Lower leg skin (tissue), 4 donors: ENCODE measurements around the gene MKNK1. TPM values are rescaled to one million over a fixed set of nuclear protein-coding genes. Genes with fewer than 3 reads are reported as not detected.
A peak's percentile ranks its signal among the peaks of the same experiment; 100 is the strongest.

Experiments used
- DNase-seq, 2 donors: peaks; one replicate each; pipeline ENCODE4 v3.0.0-alpha.2; 2019; ENCODE audit warnings: low spot score in 2 of 2
- H3K4me3 ChIP-seq: fragments of 200-600 bp; sonication (generic); 2 replicates; pipeline ENCODE4 v1.5.1; 2017; ENCODE audit warnings: mild to moderate bottlenecking, low read depth; ENCODE audit not compliant: poor library complexity, severe bottlenecking
- POLR2A ChIP-seq, 2 donors: fragments of 450-650 bp; IDR thresholded peaks; one replicate each; pipeline ENCODE4 v1.6.1; 2016 to 2017; ENCODE audit warnings: antibody characterized with exemption in 2 of 2, mild to moderate bottlenecking in 1 of 2, moderate library complexity in 1 of 2
- WGBS, 2 donors: methylation state at CpG; one replicate each; pipeline ENCODE4 v1.1.5; 2018; 5-methylcytosine and 5-hydroxymethylcytosine counted together
- intact Hi-C: fragments of 100-400 bp; cut with DNase I; formaldehyde crosslinking; loops from one replicate; pipeline ENCODE4 v1.15.0; 2023; ENCODE audit warnings: low total_unique reads
- total RNA-seq, 4 donors: library from RNA; depleted of rRNA; stranded (reverse); fragments of >200 nt; gene quantifications; one replicate each; pipeline ENCODE4 v1.1.0, GENCODE V29; 2016
- TF ChIP-seq, protein P1 (sequence below), 3 donors: fragments of 450-650 bp; IDR thresholded peaks; one replicate each; pipeline ENCODE4 v1.5.1; 2016; ENCODE audit warnings: antibody characterized with exemption in 3 of 3, mild to moderate bottlenecking in 3 of 3, moderate library complexity in 2 of 3

The MKNK1 gene
- total RNA-seq, 4 donors from 2014 or later = 9.6 to 23.0 (median 13.7) TPM

GRCh38 chr1:46517010-46517600 lies 87.0 kb downstream of the MKNK1 start:
- intact Hi-C loops = no loop called here
- no peak overlapping the region for H3K4me3 ChIP-seq
- TF ChIP-seq, protein P1, sequence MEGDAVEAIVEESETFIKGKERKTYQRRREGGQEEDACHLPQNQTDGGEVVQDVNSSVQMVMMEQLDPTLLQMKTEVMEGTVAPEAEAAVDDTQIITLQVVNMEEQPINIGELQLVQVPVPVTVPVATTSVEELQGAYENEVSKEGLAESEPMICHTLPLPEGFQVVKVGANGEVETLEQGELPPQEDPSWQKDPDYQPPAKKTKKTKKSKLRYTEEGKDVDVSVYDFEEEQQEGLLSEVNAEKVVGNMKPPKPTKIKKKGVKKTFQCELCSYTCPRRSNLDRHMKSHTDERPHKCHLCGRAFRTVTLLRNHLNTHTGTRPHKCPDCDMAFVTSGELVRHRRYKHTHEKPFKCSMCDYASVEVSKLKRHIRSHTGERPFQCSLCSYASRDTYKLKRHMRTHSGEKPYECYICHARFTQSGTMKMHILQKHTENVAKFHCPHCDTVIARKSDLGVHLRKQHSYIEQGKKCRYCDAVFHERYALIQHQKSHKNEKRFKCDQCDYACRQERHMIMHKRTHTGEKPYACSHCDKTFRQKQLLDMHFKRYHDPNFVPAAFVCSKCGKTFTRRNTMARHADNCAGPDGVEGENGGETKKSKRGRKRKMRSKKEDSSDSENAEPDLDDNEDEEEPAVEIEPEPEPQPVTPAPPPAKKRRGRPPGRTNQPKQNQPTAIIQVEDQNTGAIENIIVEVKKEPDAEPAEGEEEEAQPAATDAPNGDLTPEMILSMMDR (IDR thresholded peaks at IDR 0.05) = no peak
- TF ChIP-seq POLR2A (IDR thresholded peaks at IDR 0.05) = no peak
- 10% methylated on average over 10 of the region's 10 CpGs for WGBS, 2 donors
- DNase-seq = peak; percentile 46 to 92

DNA sequence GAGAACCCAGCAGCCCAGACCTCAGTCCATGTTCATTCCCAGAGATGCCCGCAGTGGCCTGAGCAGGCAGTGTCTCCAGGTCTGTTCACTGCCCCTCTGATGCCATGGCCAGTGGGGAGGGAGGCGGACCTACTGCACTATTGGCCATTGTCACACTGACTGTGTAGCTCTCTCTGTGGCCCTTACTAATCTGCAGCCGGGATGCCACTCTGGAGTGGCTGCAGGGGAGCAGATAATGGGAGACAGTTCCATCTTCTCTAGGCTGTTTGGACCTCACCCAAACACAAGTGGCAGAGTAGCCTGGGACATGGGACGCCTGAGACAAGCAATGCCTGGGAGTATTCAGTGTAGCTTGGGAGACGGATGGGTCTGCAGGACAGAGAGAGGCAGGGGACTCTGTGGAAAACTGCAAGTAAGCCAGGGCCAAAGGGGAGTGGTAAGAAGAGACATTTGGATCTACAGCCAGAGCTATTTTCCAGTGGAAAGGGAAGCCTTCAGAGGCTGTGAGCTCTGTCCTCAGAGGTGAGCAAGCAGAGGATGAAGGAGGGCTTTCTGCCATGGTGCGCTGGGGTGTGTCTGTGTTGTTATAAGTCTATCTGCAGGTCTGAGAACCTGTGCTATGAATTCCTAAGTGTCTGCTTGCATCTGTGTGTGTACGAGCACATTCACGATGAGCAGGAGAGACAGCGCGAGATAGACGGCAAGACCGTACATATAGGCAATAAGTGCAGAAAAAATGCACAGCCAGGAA lies 87.7 kb downstream of the MKNK1 start:
- TF ChIP-seq POLR2A (IDR thresholded peaks at IDR 0.05) = no peak
- TF ChIP-seq, protein P1 (IDR thresholded peaks at IDR 0.05) = no peak
- 43 to 53% methylated on average over 12 of the region's 12 CpGs for WGBS, 2 donors
- intact Hi-C loops = no loop called here
- H3K4me3 ChIP-seq = no peak overlapping the region
- no peak for DNase-seq

- no peak for DNase-seq
- intact Hi-C loops = no loop called here
These were observed 88.5 kb downstream of the MKNK1 start for GRCh38 chr1:46515576-46515975.

DNA sequence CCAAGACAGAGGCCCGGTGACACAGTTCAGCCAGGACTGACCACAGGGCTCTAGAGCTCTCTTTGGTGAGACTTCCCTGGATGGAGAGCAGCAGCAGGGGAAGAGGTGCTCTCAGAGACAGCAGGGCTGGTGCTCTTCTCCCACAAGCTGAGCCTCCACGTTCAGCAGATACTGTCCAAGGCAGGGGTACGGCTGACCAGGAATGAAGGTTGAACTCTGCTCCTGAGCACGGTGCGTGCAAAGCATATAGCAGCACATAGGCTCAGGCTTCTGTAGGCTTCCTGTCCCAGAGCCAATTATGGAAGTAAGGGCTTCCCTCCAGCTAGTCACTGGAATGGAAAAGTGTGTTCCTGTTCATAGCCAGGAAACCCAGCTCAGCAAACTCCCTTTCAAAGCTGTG lies 90.5 kb downstream of the MKNK1 start:
- DNase-seq = no peak
- intact Hi-C loops = no loop called here
- 65 to 100% methylated on average over 5 of the region's 5 CpGs for whole genome bisulfite sequencing, 2 donors
- TF ChIP-seq POLR2A (IDR thresholded peaks at IDR 0.05) = no peak
- TF ChIP-seq, protein P1 (IDR thresholded peaks at IDR 0.05) = no peak
- no peak overlapping the region for H3K4me3 ChIP-seq

More at GRCh38 chr1:46515576-46515975, 88.5 kb downstream of the MKNK1 start:
- no peak overlapping the region for H3K4me3 ChIP-seq
- TF ChIP-seq, protein P1 (IDR thresholded peaks at IDR 0.05) = no peak
- no peak for TF ChIP-seq POLR2A (IDR thresholded peaks at IDR 0.05)
- 92 to 95% methylated on average over 6 of the region's 6 CpGs for WGBS, 2 donors

DNA sequence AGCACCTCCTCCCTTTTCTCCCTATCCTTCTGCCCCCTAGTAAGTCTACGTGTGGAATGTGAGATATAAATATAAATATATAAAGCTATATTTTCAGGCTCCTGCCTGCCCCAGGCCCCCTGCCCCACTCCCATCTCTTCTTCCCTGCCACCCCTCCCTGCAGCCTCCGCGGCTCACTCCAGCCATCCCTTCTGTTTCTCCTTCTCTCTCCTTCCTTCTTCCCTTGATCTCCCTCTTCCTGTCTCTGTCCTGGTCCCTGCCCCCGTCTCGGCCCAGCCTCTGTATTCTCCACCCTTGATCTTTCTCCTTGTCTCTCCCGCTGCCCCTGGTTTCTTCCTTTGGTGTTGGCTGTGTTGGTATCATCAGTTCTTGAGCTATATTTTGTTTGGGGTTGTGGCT lies 91.3 kb downstream of the MKNK1 start:
- intact Hi-C loops = no loop called here
- no peak for TF ChIP-seq POLR2A (IDR thresholded peaks at IDR 0.05)
- TF ChIP-seq, protein P1 (IDR thresholded peaks at IDR 0.05) = no peak
- no peak for DNase-seq
- 74 to 82% methylated on average over 6 of the region's 6 CpGs for WGBS, 2 donors
- H3K4me3 ChIP-seq = no peak overlapping the region
